Posterior cingulate gyrus (tissue), 11 donors: Measurements from ENCODE around the gene SKP2.

Source experiments
- DNase-seq, 10 donors: peaks; one replicate each; pipeline versions ENCODE4 v3.0.0 to v3.0.0-alpha.2; 2020 to 2021; ENCODE audit warnings: mixed read lengths in 3 of 10
- intact Hi-C: fragments of 100-400 bp; cut with DNase I; formaldehyde crosslinking; loops from one replicate; pipeline ENCODE4 v1.15.1; 2023

Gene SKP2

DNA sequence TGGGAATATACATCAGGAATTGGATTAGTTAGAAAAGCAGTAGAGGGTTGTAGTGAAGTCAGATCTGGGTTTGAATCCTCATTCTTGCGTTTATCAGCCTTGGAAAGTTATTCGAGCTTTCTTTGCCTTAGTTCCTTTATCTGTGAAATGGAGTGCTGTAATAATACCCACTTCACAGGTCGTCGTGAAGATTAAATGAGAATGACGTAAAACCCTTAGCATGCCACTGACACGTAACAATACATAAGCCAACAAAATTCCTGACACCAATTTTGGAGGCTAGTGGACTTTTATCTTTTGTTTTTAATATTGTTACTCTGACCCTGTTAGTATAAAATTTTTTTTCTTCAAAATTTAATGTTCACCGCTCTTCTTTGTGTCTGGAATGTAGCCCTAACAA, 3.4 kb downstream of the SKP2 start:
- intact Hi-C loops: no loop called here
- no peak for DNase-seq

DNA sequence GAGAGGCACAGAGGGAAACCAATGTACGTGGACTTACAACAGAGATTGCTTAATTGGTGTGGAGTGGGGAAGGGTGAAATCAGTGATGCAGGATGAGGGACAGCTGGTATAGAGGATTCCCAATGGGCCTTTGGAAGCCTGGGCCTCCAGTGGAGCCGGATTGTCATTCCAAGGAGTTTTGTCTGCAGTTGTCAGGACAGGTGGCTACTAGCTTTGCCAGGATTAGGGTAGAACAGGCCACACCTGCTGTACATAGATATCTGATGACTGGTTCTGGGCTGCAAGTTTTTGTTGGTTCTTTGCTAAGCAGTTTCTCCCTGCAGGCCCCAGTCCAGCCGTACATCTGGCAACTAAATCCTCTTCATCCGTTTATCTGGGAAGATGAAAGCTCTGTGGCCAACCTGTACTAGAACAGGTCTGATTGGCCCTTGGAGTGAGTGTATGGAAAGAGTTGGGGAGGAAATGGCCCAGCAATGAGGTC, 4.2 kb downstream of the SKP2 start:
- intact Hi-C loops: no loop called here
- no peak for DNase-seq

DNA sequence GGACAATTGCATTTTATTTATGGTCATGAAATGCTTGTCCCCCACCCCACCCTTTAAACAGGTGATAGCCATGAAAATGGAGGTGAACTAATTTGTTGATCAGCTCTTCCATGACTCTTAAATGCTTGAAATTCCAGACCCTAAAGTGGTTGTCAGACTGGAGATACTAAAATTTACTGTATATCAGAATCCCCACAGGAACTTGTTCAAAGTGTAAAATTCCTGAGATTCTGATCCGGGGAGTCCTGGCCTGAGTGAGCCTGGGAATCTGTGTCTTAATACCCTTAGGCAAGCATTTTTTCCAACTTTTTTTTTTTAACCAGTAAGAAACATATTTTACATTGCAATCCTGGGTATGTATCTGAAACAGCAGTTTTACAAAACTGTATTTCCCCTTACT, 4.7 kb downstream of the SKP2 start:
- DNase-seq: no peak
- intact Hi-C loops: no loop called here

DNA sequence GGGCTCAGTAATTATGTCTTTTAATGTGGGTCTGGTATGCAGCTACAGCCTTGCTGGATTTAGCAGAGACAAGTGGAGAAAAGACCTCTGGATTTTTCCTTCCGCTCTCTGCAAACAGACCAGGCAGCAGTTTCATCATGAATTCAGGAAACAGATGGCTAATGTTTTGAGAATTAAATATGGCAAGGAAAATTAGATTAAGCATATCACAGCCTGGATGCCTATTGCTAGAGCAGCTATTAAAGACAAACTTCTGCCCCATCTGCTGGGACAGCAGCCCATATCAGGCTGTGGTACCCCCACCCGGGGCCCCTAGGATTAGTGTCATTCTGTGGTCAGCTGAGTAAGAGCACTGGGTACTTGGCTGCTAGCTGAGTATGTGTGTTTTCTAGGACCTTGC, 6.2 kb downstream of the SKP2 start:
- DNase-seq: no peak
- intact Hi-C loops: no loop called here

DNA sequence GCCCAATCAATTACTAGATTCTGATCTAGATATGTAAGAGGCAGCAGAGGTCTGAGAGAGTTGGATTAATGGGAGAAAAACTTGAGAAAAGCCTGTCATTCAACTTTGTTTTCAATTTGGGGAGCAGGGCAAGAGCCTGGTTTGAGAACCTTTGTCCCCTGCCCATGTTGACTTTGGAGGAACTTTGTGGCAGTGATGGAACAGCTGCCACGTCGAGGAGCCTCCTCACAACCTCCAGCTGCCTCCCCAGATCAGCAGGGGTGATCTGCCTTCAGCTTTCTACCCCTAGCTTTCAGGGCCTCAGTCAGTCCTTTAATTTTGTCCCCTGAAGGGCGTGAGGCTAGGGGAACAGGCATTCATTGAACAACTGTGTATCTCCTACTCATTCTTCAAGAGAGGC, 8.7 kb downstream of the SKP2 start:
- no peak for DNase-seq
- intact Hi-C loops: no loop called here

DNA sequence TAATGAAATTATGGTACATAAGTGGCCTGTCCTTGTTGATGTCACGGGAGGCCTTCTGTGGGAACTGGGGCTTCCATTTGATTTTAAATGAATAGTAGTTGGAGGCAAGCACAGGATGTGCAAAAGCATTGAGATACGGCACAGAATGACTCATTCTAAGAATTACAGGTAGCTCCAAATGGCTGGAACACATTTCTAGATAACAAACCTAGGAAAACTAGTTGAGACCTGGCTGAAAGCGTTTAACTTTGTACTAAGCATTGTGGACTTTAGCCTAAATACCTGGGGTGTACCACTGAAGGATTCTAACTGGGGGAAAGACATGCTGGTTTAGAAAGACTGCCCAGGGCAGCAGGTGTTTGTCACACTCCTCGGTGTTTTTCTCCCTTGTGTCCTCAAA, 9.4 kb downstream of the SKP2 start:
- no peak for DNase-seq
- intact Hi-C loops: no loop called here

DNA sequence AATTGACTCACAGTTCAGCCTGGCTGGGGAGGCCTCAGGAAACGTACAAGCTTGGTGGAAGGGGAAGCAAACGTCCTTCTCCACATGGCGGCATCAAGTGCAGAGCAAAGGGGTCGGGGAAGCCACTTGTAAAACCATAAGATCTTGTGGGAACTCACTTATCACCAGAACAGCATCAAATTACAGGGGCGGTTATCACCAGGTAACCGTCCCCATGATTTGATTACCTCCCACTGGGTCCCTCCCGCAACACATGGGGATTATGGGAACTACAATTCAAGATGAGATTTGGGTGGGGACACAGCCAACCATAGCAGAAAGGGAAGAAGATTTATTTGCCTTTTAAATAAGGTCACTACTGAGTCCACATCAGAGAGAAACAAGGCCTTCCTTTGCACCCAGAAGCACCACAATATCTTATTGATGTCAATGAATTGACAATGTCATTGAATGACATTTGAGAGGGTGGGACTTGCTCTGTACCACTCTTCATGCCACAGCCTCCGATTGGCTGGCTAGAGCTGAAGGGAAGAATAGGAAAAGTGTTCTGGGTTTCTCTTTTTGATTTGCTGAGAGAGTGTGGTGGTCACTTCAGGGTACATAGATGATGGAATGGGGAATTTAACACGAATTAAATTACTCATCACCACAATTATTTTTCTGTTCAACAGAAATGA, 11.0 kb downstream of the SKP2 start:
- intact Hi-C loops: no loop called here
- peak in 5 of 10 donors; percentile 23 to 84 (median 33) for DNase-seq

DNA sequence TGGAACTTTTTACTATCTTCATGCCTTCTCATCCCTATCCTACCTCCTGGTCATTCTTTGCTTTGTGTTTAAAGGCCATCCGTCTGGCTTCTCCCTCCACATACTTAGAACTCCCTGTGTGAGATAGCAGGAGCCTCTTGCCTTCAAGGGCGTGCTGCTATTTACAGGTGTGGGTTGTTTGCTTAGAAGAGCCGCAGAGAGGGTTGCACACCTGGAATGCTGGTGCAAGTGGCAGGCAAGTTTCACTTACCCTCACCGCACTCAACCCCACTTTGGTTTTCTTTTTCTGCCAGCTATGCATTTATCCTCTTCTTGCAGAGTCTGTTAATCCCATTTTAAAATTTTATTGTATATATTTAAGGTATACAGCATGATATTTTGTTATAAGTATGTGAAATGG, 12.6 kb downstream of the SKP2 start:
- no peak for DNase-seq
- intact Hi-C loops: no loop called here

DNA sequence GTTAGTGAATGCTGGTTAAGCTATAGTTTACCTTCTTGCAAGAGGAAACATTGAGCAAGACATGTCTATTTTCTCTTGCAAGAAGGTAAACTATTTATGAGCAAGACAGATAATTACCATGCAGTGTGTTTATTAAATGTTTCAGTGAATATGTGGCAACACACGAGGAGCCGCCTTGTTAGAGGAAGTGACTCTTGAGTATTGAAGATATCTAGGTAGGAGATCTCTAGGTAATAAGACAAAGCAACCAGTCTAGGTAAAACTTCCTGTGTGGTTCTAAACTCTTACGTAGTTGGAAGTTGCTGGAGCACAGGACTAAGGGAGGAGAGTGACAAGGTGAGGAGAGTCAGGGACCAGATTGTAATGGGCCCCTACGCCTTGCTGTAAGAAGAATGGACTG, 16.8 kb downstream of the SKP2 start:
- DNase-seq: no peak

DNA sequence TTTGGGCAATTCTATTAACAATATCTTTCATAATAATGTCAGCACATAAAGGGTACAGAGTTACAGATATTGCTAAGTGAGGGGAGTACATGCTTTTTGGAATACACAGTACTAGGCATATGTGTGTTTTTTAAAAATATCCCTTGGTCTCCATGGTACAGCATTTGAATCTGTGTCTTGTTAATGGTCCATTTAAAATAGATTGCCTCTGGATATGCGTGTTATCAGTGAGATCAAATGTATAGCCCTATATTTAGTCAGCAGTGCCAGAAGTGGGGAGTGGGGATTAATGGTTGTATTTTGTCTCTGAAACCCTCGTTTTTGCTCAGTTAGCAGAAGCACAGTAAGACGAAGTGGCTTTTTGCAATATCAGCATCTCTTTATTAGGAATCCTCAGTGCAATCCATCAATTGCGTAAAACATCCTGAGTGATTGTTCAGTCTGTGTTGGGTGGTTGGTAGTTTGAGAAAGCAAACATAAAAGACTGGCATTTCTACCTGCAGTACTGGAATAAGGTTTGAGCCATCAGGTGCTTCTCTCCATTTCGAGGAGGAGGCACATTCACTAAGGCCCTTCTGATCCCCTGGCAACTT, 19.0 kb downstream of the SKP2 start:
- intact Hi-C loops: loop anchor here (10.0 kb wide), 1 partner anchor 134 kb away; the partner anchor contains the start of gene RANBP3L

More for the DNA sequence above, 16.8 kb downstream of the SKP2 start:
- intact Hi-C loops: no loop called here

DNA sequence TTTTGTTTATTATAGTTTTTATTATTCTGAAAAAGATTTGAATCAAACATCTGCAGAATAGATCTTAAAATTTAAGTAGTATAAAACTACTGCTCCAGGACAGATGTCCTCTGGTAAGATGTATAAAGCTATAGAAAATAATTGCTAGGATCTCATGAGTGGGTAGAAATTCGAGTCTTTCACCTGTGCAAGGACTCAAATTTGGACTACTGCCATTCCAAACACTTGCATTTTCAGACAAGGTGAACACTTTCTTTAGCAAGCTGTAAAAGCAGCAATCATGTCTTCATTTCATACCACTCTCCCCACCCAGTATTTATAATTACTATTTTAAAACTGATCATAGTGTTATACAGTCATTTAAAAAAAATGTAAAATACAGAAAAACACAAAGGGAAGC, 20.7 kb downstream of the SKP2 start:
- DNase-seq: no peak
- intact Hi-C loops: loop anchor here (10.0 kb wide), 1 partner anchor 132 kb away; the partner anchor contains the start of gene RANBP3L

More for the DNA sequence above, 19.0 kb downstream of the SKP2 start:
- DNase-seq: no peak

DNA sequence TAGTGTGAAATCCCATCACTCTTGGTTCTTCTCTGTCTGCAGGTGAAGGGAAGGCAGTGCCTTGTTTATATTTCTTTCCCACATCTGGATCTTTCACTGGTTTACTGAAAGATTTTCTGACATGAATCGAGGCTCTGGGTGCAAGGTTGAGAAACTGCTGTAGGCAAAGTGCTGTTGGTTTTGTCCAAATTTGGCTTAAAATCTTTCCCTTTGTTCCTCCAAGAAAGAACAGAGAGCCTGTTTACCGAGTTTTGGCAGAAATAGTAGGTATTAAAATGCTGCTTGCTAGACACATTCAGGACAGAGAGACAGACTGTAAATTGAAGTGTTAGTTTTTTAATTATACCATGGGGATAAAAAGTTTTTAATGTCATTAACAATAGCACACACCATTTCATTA, 21.5 kb downstream of the SKP2 start:
- intact Hi-C loops: loop anchor here (10.0 kb wide), 1 partner anchor 131 kb away; the partner anchor contains the start of gene RANBP3L

DNA sequence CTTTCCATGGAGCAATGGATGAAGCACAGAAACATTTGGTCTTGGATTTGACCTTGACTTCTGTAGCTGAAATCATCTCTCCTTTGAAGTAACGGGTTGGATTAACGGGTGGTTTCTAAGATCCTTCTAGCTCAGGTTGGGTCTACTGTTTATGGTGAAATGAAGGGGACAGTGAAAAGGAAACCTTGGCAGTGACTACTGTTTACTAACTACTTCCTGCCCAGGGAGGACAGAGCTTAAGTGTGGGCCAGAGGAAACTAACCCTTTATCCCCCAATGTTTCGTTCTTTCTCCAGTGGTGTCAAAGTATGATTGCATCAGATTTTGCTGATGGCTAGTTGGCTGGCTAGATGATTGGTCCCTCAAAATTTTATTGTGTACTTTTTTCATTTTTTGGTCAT, 22.2 kb downstream of the SKP2 start:
- intact Hi-C loops: loop anchor here (10.0 kb wide), 1 partner anchor 131 kb away; the partner anchor contains the start of gene RANBP3L
- DNase-seq: no peak

More for the DNA sequence above, 21.5 kb downstream of the SKP2 start:
- no peak for DNase-seq

DNA sequence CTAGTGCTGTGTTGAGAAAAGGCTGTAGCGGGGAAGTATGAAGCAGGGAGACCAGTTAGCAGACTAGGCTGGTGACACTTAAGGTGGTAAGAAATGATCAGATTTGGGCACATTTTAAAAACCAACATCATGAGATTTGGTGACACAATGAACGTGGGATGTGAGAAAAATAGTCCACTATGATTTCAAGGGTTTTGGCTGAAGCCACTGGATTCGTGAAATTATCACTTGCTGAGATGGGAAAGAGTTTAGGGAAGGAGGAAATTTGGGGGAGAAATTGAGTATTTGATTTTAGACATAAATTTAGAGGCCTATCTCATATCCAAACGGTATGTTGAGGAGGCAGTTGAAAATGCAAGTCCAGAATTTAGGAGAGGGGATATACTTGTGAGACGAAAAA, 23.1 kb downstream of the SKP2 start:
- no peak for DNase-seq
- intact Hi-C loops: loop anchor here (10.0 kb wide), 1 partner anchor 130 kb away; the partner anchor contains the start of gene RANBP3L

DNA sequence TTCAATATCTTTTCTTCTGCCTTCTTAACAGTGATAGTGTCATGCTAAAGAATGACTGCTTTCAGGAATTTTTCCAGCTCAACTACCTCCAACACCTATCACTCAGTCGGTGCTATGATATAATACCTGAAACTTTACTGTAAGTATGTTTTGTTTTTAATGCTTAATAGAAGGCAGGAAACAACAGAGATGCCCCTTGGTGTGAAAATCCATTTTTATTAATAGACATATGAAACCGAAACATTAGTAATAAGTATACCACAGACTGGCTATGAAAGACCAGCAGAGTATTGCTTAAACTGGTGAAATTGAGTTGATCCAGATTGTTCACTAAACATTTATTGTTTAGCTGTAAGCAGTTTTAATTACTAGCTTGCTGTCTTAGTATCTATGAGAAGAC, 25.2 kb downstream of the SKP2 start:
- intact Hi-C loops: loop anchor here (10.0 kb wide), 1 partner anchor 128 kb away; the partner anchor contains the start of gene RANBP3L

DNA sequence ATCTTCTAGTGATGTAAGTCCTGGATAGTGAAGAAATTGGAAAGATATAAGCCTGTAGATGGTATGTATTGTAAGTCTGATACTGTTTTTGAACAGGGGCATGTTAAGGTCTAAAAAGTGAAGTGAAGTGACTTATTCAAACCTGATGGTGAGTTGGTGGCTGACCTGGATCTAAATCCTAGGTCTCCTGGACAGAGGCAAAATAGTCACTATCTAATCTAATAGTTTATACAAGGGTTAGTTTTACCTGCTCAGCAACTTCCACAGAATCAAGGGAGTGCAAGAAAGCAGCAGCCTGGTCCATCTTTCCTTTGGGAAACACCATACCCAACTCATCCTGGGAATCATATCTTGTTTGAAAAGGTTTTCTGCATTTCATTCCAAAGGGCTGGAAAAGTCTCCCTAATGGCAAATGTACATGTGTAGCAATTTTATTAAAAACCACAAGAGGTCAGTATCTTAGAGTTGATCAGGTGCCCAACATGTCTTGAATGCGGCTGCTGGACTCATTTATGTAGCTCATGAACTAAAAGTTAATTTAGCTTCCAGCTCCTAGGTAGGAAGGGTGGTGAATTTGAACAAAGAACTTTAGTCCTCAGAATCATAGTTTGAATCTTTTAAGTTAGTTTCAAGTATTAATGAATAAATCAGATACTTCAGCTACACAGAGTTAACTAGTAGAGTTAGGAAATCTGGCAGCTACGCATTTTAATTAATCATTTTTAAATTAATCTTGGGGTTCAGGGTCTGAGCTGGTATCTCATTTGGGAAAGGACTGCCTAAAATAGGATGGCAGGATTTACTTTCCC, 26.0 kb downstream of the SKP2 start:
- intact Hi-C loops: loop anchor here (10.0 kb wide), 1 partner anchor 127 kb away; the partner anchor contains the start of gene RANBP3L
- no peak for DNase-seq

More for the DNA sequence above, 25.2 kb downstream of the SKP2 start:
- DNase-seq: no peak

DNA sequence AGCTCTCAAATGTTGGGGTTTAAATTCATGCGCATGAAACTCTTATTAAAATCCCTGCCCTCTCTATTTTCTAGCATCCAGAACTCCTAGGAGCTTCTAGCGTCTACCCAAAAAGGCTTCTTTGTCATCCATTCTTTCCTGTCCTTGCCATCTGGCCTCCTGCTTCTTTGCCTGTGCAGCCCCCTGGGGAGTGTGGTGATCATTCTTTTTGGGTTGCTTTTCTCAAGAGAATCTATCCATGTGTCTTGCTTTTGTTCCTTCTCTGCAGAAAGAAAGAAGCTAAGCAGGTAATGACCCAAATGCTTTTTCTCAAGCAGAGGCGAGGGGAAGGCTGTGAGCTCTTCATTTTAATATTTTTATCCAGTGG, 26.6 kb downstream of the SKP2 start:
- intact Hi-C loops: loop anchor here (10.0 kb wide), 1 partner anchor 126 kb away; the partner anchor contains the start of gene RANBP3L
- no peak for DNase-seq

DNA sequence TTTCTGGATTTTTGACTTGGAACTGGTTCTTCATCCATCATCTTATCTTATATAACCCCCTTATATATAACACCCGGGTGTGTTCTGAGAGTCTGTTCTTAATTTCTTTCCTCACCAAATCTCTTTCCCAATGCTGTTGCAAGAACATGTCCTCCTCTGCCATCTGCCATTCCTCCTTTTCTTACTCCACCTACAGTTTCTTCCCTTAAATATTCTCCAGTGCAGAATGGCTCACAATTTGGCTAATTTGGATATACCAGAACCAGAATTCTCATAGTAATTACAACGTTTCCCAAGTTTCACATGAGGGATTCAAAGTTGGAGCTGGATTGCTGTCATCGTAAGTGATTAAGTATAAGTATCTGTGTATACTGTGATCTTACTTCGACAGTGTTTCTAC, 28.0 kb downstream of the SKP2 start:
- DNase-seq: no peak
- intact Hi-C loops: loop anchor here (10.0 kb wide), 1 partner anchor 125 kb away; the partner anchor contains the start of gene RANBP3L

DNA sequence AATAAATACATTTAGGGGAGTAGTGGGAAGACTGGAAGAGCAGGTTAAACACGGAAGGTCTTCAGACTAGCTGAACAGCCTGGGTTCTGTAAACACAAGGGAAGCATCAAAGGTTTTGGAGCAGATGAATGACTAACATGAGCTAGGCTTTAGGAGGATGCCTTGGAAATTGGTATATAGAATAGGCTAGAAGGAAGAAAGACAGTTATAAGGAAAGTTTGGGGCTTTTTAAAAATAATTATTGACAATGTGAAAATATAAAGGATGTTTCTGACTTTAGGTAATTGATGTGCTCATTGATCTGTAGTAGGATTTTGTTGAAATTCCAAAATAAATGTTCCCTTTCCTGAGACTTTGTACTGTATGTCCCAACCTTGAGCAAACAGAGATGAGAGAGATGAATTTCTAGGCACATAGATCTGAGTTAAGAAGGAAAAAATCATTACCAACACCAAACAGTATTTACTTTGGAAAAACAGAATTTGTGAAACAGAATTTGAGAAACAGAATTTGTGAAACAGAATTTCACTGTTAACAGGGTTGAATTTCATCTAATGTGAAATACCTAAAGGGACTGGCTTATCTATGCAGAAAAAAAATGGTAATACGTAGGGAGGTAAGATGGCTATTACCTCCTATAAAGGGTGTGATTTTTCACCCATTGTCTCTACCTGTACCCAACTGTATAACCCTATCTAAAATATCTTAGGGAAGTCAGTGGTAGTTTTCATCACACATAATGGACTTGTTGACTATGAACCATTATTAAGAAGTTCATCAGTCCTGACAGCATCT, 28.8 kb downstream of the SKP2 start:
- intact Hi-C loops: no loop called here

DNA sequence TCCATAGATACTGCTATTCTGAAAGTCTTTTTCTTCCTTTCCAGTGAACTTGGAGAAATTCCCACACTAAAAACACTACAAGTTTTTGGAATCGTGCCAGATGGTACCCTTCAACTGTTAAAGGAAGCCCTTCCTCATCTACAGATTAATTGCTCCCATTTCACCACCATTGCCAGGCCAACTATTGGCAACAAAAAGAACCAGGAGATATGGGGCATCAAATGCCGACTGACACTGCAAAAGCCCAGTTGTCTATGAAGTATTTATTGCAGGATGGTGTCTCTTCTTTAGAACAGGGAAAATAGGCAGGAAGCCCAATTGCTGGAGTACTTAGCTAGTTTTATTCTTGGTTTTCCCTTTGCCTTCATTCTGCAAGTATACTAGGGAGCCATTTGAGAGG, 29.9 kb downstream of the SKP2 start:
- no peak for DNase-seq
- intact Hi-C loops: no loop called here

More for the DNA sequence above, 28.8 kb downstream of the SKP2 start:
- DNase-seq: no peak
